NCI-H345 treated with DMSO at 0.1 percent for 48 hours (cell line): ENCODE measurements around the gene PARVB.

Experiments used
- DNase-seq: peaks from one replicate; lab custom pipeline; 2025; ENCODE audit not compliant: unreplicated experiment; lab: John Stamatoyannopoulos, UW

The PARVB gene

GRCh38 chr22:44194569-44194968 is 170.5 kb downstream of the PARVB start:
- no peak for DNase-seq

- no peak for DNase-seq
Measured at GRCh38 chr22:44195189-44195871, 171.2 kb downstream of the PARVB start.

GRCh38 chr22:44196241-44196640 is 172.1 kb downstream of the PARVB start:
- no peak for DNase-seq

GRCh38 chr22:44196731-44197131 is 172.6 kb downstream of the PARVB start:
- DNase-seq = no peak

- no peak for DNase-seq
Measured at GRCh38 chr22:44197271-44197670, 173.2 kb downstream of the PARVB start.

- no peak for DNase-seq
Measured at GRCh38 chr22:44199164-44199563, 175.1 kb downstream of the PARVB start.

GRCh38 chr22:44199866-44200265 is 175.8 kb downstream of the PARVB start:
- no peak for DNase-seq

- no peak for DNase-seq
Measured at GRCh38 chr22:44200451-44200850, 176.3 kb downstream of the PARVB start.

GRCh38 chr22:44200855-44201550 is 176.9 kb downstream of the PARVB start:
- no peak for DNase-seq

- no peak for DNase-seq
Measured at GRCh38 chr22:44201665-44202064, 177.6 kb downstream of the PARVB start.

- no peak for DNase-seq
Measured at GRCh38 chr22:44202261-44202789, 178.2 kb downstream of the PARVB start.

GRCh38 chr22:44203203-44203602 is 179.1 kb downstream of the PARVB start:
- no peak for DNase-seq

- no peak for DNase-seq
Measured at GRCh38 chr22:44204739-44205515, 180.8 kb downstream of the PARVB start.

- DNase-seq = no peak
Measured at GRCh38 chr22:44205516-44206329, 181.6 kb downstream of the PARVB start.

- DNase-seq = no peak
Measured at GRCh38 chr22:44206330-44206645, 182.2 kb downstream of the PARVB start.

- DNase-seq = no peak
Measured at GRCh38 chr22:44206696-44207095, 182.6 kb downstream of the PARVB start.

GRCh38 chr22:44207173-44207980 is 183.3 kb downstream of the PARVB start:
- DNase-seq = no peak

GRCh38 chr22:44207981-44208317 is 183.8 kb downstream of the PARVB start:
- no peak for DNase-seq

- DNase-seq = no peak
Measured at GRCh38 chr22:44209343-44209742, 185.2 kb downstream of the PARVB start.

- no peak for DNase-seq
Measured at GRCh38 chr22:44210722-44211121, 186.6 kb downstream of the PARVB start.
